HepG2 (cell line): ENCODE results near the gene PTGIS. TPM values are rescaled to one million over a fixed set of nuclear protein-coding genes. Genes with fewer than 3 reads are reported as not detected.

Experiments used
- ATF7-NPFF ChIP-seq: sonication (generic); formaldehyde crosslinking; IDR thresholded peaks from 2 replicates; pipeline ENCODE4 v1.8.1; 2023; ENCODE audit warnings: mild to moderate bottlenecking, low read depth, missing genetic modification reagents, moderate library complexity
- CREM ChIP-seq, 2 experiments: sonication (generic) in 1 of 2; formaldehyde crosslinking in 1 of 2; IDR thresholded peaks; 2 replicates each; pipeline versions ENCODE4 v1.4.0 to v1.6.1; 2016 to 2020; ENCODE audit warnings: antibody characterized with exemption in 1 of 2, mild to moderate bottlenecking in 1 of 2, missing genetic modification reagents in 1 of 2
- ELF1 ChIP-seq: sonication (generic); formaldehyde crosslinking; IDR thresholded peaks from 2 replicates; pipeline ENCODE4 v1.4.0; 2020; ENCODE audit warnings: missing genetic modification reagents
- GABPA ChIP-seq, 2 experiments: IDR thresholded peaks; 2 replicates each; pipeline ENCODE4 v1.6.1; 2011 to 2016; ENCODE audit warnings: low read depth in 2 of 2, low read length in 1 of 2, missing biosample characterization in 1 of 2, missing genetic modification characterization in 1 of 2
- GABPB1 ChIP-seq: IDR thresholded peaks from 2 replicates; pipeline ENCODE4 v1.6.1; 2016; ENCODE audit warnings: mild to moderate bottlenecking, missing genetic modification reagents, moderate library complexity, missing compliant biosample characterization
- GPN1 ChIP-seq: sonication (generic); formaldehyde crosslinking; IDR thresholded peaks from 2 replicates; pipeline ENCODE4 v1.5.1; 2020; ENCODE audit warnings: missing genetic modification reagents, borderline replicate concordance
- HNRNPL ChIP-seq: fragments of 200-400 bp; formaldehyde crosslinking; IDR thresholded peaks from 2 replicates; pipeline ENCODE4 v1.6.1; 2017; ENCODE audit warnings: mild to moderate bottlenecking, low read depth, low read length
- HOXD1 ChIP-seq: sonication (generic); formaldehyde crosslinking; IDR thresholded peaks from 2 replicates; pipeline ENCODE4 v1.5.0; 2020; ENCODE audit warnings: missing genetic modification reagents
- MAFF ChIP-seq: IDR thresholded peaks from 2 replicates; pipeline ENCODE4 v1.6.1; 2011; ENCODE audit warnings: low read depth, low read length, improper control_type of control experiment
- NFKBIZ ChIP-seq: IDR thresholded peaks from 2 replicates; pipeline ENCODE4 v1.6.1; 2018; ENCODE audit warnings: missing genetic modification reagents, missing compliant biosample characterization
- PAWR ChIP-seq: sonication (generic); formaldehyde crosslinking; IDR thresholded peaks from 2 replicates; pipeline ENCODE4 v1.4.0; 2020; ENCODE audit warnings: missing genetic modification reagents, mild to moderate bottlenecking, borderline replicate concordance
- REL ChIP-seq: sonication (generic); formaldehyde crosslinking; conservative IDR thresholded peaks from 2 replicates; pipeline ENCODE4 v1.8.0; 2022; ENCODE audit warnings: mild to moderate bottlenecking, missing genetic modification reagents, moderate library complexity
- SP140L ChIP-seq: sonication (generic); formaldehyde crosslinking; IDR thresholded peaks from 2 replicates; pipeline ENCODE4 v1.4.0; 2020; ENCODE audit warnings: missing genetic modification reagents, borderline replicate concordance
- TBP ChIP-seq: sonication (generic); formaldehyde crosslinking; IDR thresholded peaks from 2 replicates; pipeline ENCODE4 v1.5.0; 2020; ENCODE audit warnings: missing genetic modification reagents
- THYN1 ChIP-seq: sonication (generic); formaldehyde crosslinking; IDR thresholded peaks from 2 replicates; pipeline ENCODE4 v1.8.1; 2023; ENCODE audit warnings: low read depth, mild to moderate bottlenecking, moderate library complexity, missing genetic modification reagents, borderline replicate concordance
- ZBTB1 ChIP-seq: sonication (generic); formaldehyde crosslinking; IDR thresholded peaks from 2 replicates; pipeline ENCODE4 v1.4.0; 2020; ENCODE audit warnings: missing genetic modification reagents, borderline replicate concordance
- ZFAT ChIP-seq: sonication (generic); formaldehyde crosslinking; conservative IDR thresholded peaks from 2 replicates; pipeline ENCODE4 v1.8.1; 2023; ENCODE audit warnings: missing genetic modification reagents, inconsistent platforms
- polyA plus RNA-seq, 8 experiments: library from polyadenylated mRNA; depleted of rRNA in 3 of 8; stranded (reverse) in 7 of 8; unstranded in 1 of 8; fragments of >200 nt; fragmentation: Illumina TruSeq in 4 of 8; extraction: Trizol in 4 of 8; gene quantifications; 2 replicates each; pipeline versions ENCODE4 v1.2.1 to v1.2.3, GENCODE V29; 2011 to 2016; ENCODE audit warnings: low read depth in 4 of 8, missing spikeins in 1 of 8, mixed read lengths in 1 of 8; ENCODE audit not compliant: insufficient read depth in 1 of 8
- total RNA-seq, 5 experiments: library from RNA; depleted of rRNA; stranded (reverse); fragments of >200 nt; fragmentation: Illumina TruSeq; extraction: Trizol; gene quantifications; 2 replicates each; pipeline ENCODE4 v1.2.3, GENCODE V29; 2016; ENCODE audit warnings: low read depth in 1 of 5
- TF ChIP-seq, protein P1 (sequence below): sonication (generic); formaldehyde crosslinking; IDR thresholded peaks from 2 replicates; pipeline ENCODE4 v1.8.0; 2022; ENCODE audit warnings: mild to moderate bottlenecking, missing genetic modification reagents, moderate library complexity
- TF ChIP-seq, protein P2 (sequence below): sonication (generic); formaldehyde crosslinking; conservative IDR thresholded peaks from 2 replicates; pipeline ENCODE4 v1.5.0; 2020; ENCODE audit warnings: missing genetic modification reagents
- TF ChIP-seq, protein P3 (sequence below): sonication (generic); formaldehyde crosslinking; IDR thresholded peaks from 2 replicates; pipeline ENCODE4 v1.8.0; 2022; ENCODE audit warnings: mild to moderate bottlenecking, missing genetic modification reagents, borderline replicate concordance
- TF ChIP-seq, protein P4 (sequence below): sonication (generic); formaldehyde crosslinking; IDR thresholded peaks from 2 replicates; pipeline ENCODE4 v1.4.0; 2020; ENCODE audit warnings: missing genetic modification reagents
- TF ChIP-seq, protein P5 (sequence below): sonication (generic); formaldehyde crosslinking; IDR thresholded peaks from 2 replicates; pipeline ENCODE4 v1.4.0; 2020; ENCODE audit warnings: missing genetic modification reagents

PTGIS gene
- total and polyA plus RNA-seq, 2 of the 13 experiments (the other 11 are each of a cell fraction or from before 2014, with no cell fraction given): not detected

DNA sequence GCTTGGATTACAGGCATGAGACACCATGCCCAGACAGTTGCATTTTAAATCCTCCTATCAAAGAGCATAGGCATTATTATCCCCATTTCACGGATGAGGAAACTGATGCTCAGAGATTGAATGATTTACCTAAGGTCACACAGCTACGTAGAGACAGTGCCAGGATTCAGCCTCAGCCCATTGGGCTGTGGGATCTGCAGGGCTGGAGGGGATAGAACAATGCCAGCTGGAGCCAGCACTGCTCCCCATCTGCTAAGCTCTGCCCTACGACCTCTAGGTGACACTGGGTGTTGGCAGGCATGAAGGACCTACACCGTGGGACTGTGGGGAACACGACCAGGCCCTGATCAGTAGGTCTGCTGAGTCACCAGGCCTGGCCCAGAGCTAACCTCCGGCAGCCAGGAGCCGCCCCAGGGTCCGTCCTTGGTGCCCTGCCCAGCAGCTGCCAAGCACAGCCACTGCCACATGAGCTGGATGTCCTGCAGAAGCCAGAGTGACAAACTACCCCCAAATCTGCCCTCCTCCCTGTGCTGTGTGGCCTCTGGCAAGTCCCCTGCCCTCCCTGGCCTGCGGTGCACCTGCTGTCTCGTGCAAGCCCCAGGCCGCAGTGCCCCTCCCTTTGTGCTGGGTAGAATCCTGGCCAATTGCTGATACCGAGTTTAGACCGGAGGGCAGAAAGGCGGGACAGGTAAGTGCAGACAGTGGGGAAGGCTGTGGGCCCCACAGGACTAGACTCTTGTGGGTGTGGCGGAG is 47.6 kb upstream of the PTGIS start (continued):
- TF ChIP-seq NFKBIZ (no peak), ZFAT (no peak), HNRNPL (peak; percentile 98), TBP (CRISPR knock-in tag) (no peak), GABPA (IDR thresholded peaks at IDR 0.05; ENCODE audit: low read depth, low read length) (no peak), GABPA (CRISPR knock-in tag; IDR thresholded peaks at IDR 0.05; ENCODE audit: low read depth) (no peak), THYN1 (no peak), ELF1 (CRISPR knock-in tag) (no peak), GABPB1 (CRISPR knock-in tag) (peak; percentile 35; the same call in 1 of the 2 replicates), PAWR (CRISPR knock-in tag) (no peak), ATF7-NPFF (CRISPR knock-in tag) (no peak), SP140L (CRISPR knock-in tag) (no peak), MAFF (peak; percentile 27; the same call in 1 of the 2 replicates), REL (no peak), HOXD1 (CRISPR knock-in tag) (no peak), GPN1 (CRISPR knock-in tag) (0 out of 2 replicates have a peak, but pooled peaks have one; percentile 28), ZBTB1 (CRISPR knock-in tag) (no peak), CREM (IDR thresholded peaks at IDR 0.05) (no peak), CREM (CRISPR knock-in tag; IDR thresholded peaks at IDR 0.05) (no peak)
- TF ChIP-seq, protein P1, sequence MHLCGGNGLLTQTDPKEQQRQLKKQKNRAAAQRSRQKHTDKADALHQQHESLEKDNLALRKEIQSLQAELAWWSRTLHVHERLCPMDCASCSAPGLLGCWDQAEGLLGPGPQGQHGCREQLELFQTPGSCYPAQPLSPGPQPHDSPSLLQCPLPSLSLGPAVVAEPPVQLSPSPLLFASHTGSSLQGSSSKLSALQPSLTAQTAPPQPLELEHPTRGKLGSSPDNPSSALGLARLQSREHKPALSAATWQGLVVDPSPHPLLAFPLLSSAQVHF (CRISPR knock-in tag): no peak
- TF ChIP-seq, protein P2, sequence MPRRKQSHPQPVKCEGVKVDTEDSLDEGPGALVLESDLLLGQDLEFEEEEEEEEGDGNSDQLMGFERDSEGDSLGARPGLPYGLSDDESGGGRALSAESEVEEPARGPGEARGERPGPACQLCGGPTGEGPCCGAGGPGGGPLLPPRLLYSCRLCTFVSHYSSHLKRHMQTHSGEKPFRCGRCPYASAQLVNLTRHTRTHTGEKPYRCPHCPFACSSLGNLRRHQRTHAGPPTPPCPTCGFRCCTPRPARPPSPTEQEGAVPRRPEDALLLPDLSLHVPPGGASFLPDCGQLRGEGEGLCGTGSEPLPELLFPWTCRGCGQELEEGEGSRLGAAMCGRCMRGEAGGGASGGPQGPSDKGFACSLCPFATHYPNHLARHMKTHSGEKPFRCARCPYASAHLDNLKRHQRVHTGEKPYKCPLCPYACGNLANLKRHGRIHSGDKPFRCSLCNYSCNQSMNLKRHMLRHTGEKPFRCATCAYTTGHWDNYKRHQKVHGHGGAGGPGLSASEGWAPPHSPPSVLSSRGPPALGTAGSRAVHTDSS (CRISPR knock-in tag): no peak
- TF ChIP-seq, protein P3, sequence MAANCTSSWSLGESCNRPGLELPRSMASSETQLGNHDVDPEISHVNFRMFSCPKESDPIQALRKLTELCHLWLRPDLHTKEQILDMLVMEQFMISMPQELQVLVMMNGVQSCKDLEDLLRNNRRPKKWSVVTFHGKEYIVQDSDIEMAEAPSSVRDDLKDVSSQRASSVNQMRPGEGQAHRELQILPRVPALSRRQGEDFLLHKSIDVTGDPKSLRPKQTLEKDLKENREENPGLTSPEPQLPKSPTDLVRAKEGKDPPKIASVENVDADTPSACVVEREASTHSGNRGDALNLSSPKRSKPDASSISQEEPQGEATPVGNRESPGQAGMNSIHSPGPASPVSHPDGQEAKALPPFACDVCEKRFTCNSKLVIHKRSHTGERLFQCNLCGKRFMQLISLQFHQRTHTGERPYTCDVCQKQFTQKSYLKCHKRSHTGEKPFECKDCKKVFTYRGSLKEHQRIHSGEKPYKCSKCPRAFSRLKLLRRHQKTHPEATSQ (CRISPR knock-in tag): no peak
- TF ChIP-seq, protein P4, sequence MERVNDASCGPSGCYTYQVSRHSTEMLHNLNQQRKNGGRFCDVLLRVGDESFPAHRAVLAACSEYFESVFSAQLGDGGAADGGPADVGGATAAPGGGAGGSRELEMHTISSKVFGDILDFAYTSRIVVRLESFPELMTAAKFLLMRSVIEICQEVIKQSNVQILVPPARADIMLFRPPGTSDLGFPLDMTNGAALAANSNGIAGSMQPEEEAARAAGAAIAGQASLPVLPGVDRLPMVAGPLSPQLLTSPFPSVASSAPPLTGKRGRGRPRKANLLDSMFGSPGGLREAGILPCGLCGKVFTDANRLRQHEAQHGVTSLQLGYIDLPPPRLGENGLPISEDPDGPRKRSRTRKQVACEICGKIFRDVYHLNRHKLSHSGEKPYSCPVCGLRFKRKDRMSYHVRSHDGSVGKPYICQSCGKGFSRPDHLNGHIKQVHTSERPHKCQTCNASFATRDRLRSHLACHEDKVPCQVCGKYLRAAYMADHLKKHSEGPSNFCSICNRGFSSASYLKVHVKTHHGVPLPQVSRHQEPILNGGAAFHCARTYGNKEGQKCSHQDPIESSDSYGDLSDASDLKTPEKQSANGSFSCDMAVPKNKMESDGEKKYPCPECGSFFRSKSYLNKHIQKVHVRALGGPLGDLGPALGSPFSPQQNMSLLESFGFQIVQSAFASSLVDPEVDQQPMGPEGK (CRISPR knock-in tag): no peak
- TF ChIP-seq, protein P5, sequence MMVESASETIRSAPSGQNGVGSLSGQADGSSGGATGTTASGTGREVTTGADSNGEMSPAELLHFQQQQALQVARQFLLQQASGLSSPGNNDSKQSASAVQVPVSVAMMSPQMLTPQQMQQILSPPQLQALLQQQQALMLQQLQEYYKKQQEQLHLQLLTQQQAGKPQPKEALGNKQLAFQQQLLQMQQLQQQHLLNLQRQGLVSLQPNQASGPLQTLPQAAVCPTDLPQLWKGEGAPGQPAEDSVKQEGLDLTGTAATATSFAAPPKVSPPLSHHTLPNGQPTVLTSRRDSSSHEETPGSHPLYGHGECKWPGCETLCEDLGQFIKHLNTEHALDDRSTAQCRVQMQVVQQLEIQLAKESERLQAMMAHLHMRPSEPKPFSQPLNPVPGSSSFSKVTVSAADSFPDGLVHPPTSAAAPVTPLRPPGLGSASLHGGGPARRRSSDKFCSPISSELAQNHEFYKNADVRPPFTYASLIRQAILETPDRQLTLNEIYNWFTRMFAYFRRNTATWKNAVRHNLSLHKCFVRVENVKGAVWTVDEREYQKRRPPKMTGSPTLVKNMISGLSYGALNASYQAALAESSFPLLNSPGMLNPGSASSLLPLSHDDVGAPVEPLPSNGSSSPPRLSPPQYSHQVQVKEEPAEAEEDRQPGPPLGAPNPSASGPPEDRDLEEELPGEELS (CRISPR knock-in tag): no peak
